NCI-H524 treated with DMSO at 0.1 percent for 48 hours (cell line): ENCODE measurements around the gene ALDH3B2.

Experiments
- DNase-seq: peaks from one replicate; lab custom pipeline; 2025; lab: John Stamatoyannopoulos, UW

Gene ALDH3B2

DNA sequence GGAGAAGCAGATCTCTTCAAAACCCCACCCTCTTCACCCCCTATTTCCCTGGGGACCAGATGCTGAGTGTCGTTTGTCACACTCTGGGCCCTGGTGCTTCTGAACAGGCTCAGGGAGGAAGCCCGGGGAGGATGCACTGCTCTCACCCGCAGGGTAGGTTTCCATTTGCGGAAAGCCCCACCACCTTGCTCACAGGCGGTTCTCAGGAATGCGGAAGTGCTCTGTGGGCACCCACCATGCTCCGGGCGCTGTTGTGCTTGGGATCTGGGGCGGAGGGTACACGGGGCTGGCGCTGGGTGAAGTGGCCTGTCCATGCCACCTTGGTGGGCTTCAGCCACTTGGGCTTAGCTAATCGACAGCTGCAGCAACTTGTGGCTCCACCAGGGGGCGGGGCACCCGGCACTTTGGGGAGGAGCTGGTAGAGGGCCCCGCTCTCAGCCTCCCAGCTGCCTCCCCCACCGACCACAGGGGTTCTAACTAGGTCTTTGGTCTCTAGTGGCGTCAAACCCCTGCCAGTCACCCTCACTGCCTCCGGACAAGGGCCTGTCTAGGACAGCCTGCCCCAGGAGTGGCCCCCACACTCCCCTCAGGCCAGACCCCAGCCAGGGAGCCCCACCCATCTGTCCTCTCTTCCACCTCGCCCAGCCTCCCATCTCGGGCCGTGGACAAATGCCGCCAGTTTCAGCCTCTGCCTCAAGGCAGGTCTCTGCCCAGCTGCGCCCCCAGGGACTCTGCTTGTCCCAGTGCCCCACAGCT lies 60.3 kb downstream of the ALDH3B2 start:
- DNase-seq: no peak

DNA sequence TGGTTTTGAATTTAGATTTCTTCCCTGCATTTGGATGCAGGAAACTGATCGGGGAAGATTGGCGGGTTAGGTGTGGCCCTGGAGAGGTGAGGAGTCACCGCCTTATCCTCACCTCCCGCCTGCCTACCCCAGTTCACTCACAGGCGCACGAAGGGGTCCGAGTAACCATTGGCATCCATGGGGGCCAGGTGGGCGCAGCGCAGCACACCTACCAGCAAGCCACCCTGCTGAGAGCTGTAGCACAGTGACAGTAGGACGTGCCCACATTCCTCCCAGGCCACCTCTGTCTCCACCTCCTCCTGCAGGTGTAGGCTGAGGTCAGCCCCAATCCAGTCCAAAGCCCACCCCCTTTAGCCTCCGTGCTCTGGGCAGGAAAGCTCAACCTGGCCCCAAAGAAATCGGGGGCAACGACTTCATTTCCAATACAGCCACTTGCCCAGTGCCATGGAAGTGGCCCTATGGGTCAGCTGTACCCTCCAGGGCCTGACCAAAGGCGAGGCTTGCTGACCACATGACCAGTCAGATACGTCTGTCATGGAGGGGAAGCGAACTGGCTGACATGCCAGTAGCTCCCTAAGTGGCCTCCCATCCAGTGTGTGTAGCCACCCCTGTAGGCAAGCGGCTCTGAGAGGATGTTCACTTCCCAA lies 61.0 kb downstream of the ALDH3B2 start:
- no peak for DNase-seq

DNA sequence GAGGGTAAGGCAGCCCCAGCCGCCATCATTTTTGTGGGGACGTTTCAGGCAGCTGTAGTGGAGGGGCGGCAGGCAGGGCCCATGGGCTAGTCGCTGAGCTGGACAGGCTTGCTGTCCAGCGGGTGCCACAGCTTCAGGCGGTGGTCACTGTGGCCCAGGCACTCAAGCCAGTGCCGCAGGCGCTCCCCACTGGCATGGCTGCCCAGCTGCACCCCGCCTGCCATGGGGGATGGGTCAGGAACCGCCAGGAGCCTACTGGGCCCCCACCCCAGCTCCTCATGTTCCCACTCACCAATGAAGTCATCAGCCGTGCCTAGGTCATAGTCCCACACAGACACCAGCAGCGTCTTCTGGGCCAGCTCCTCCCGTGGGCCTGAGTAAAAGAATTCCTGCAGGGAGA lies 61.7 kb downstream of the ALDH3B2 start:
- no peak for DNase-seq
